ACHN (cell line): Measurements from ENCODE around the gene TNFRSF17.
"Not testable (repeated sequence)": the region's sequence is repeated elsewhere in the genome, so short reads cannot be mapped to it uniquely, and the experiment has no call there.

Source experiments
- DNase-seq: peaks from one replicate; pipeline ENCODE4 v3.0.0-alpha.2; 2015
- in situ Hi-C: cut with HindIII; loops from 2 replicates; pipeline ENCODE4 v1.10.0; 2017; ENCODE audit warnings: low sequenced_read_pairs, low pct_ligation_motif_present, low pct_unique_long_range_greater_than_20kb

The TNFRSF17 gene

GRCh38 chr16:11964761-11965551 lies at the start of gene TNFRSF17:
TNFRSF17 (plus strand) TSS chr16:11965210; CDS start chr16:11965325, 115 bp downstream.
- in situ Hi-C loops: no loop called here
- no peak for DNase-seq

GRCh38 chr16:11915644-11916523 lies 49.1 kb upstream of the TNFRSF17 start, which contains the start of gene GSPT1:
GSPT1 (minus strand) TSS chr16:11915956; CDS start chr16:11915720, 236 bp downstream.
- in situ Hi-C loops: no loop called here
- DNase-seq: peak; percentile 99

- peak; percentile 84 for DNase-seq
These were observed 48.3 kb upstream of the TNFRSF17 start for GRCh38 chr16:11916524-11917285.

GRCh38 chr16:11924046-11924445 lies 41.0 kb upstream of the TNFRSF17 start:
- in situ Hi-C loops, DNase-seq: not testable (repeated sequence)

More at GRCh38 chr16:11916524-11917285, 48.3 kb upstream of the TNFRSF17 start:
- in situ Hi-C loops: no loop called here

GRCh38 chr16:11927350-11927749 lies 37.7 kb upstream of the TNFRSF17 start:
- in situ Hi-C loops, DNase-seq: not testable (repeated sequence)

- DNase-seq, in situ Hi-C loops: not testable (repeated sequence)
These were observed 23.1 kb upstream of the TNFRSF17 start, which contains the start of gene NPIPB2 for GRCh38 chr16:11941945-11942344. NPIPB2 (minus strand) TSS chr16:11942045; CDS start chr16:11942045, 0 bp downstream.

GRCh38 chr16:11946433-11946832 lies 18.6 kb upstream of the TNFRSF17 start:
- DNase-seq: no peak
- in situ Hi-C loops: no loop called here

- no peak for DNase-seq
- in situ Hi-C loops: no loop called here
These were observed 16.2 kb upstream of the TNFRSF17 start for GRCh38 chr16:11948819-11949218.

- in situ Hi-C loops: no loop called here
- DNase-seq: peak; percentile 61
These were observed 15.5 kb upstream of the TNFRSF17 start for GRCh38 chr16:11949527-11949926.

- in situ Hi-C loops: no loop called here
These were observed 14.6 kb upstream of the TNFRSF17 start for GRCh38 chr16:11950388-11950787.

GRCh38 chr16:11953576-11953975 lies 11.4 kb upstream of the TNFRSF17 start:
- DNase-seq, in situ Hi-C loops: not testable (repeated sequence)

More at GRCh38 chr16:11950388-11950787, 14.6 kb upstream of the TNFRSF17 start:
- DNase-seq: no peak

- peak; percentile 44 for DNase-seq
- in situ Hi-C loops: no loop called here
These were observed 9.3 kb upstream of the TNFRSF17 start for GRCh38 chr16:11955713-11956123.

- DNase-seq: no peak
- in situ Hi-C loops: no loop called here
These were observed 8.5 kb upstream of the TNFRSF17 start for GRCh38 chr16:11956558-11956957.

- in situ Hi-C loops: no loop called here
- DNase-seq: no peak
These were observed 7.2 kb upstream of the TNFRSF17 start for GRCh38 chr16:11957591-11958395.

- in situ Hi-C loops, DNase-seq: not testable (repeated sequence)
These were observed 2.6 kb upstream of the TNFRSF17 start for GRCh38 chr16:11962457-11962856.

GRCh38 chr16:11962978-11963377 lies 2.0 kb upstream of the TNFRSF17 start:
- DNase-seq, in situ Hi-C loops: not testable (repeated sequence)

GRCh38 chr16:11963706-11964105 lies 1.3 kb upstream of the TNFRSF17 start:
- in situ Hi-C loops: no loop called here
- no peak for DNase-seq

- no peak for DNase-seq
- in situ Hi-C loops: no loop called here
These were observed 1.2 kb downstream of the TNFRSF17 start for GRCh38 chr16:11966173-11966572.
